K562 (cell line): ENCODE data around the gene ADAP1. TPM values are rescaled to one million over a fixed set of nuclear protein-coding genes. Genes with fewer than 3 reads are reported as not detected.
A peak's percentile ranks its signal among the peaks of the same experiment; 100 is the strongest.

Experiments used
- CEBPB ChIP-seq: fragments of 450-650 bp; IDR thresholded peaks from 2 replicates; pipeline ENCODE4 v1.6.1; 2016; ENCODE audit warnings: missing genetic modification characterization, missing compliant biosample characterization
- FIP1L1 ChIP-seq: fragments of 200-400 bp; formaldehyde crosslinking; IDR thresholded peaks from 2 replicates; pipeline ENCODE4 v1.6.1; 2018; ENCODE audit warnings: mild to moderate bottlenecking, low read depth, low read length; ENCODE audit not compliant: poor library complexity, severe bottlenecking
- MTA1 ChIP-seq: fragments of 450-650 bp; IDR thresholded peaks from 2 replicates; pipeline ENCODE4 v1.6.1; 2017; ENCODE audit warnings: borderline replicate concordance
- PHF8 ChIP-seq: fragments of 200-600 bp; sonication (generic); IDR thresholded peaks from 2 replicates; pipeline ENCODE4 v1.6.1; 2012; ENCODE audit warnings: mixed run types, mild to moderate bottlenecking, inconsistent platforms, low read length, moderate library complexity, borderline replicate concordance
- SMARCA4 ChIP-seq: fragments of 450-650 bp; IDR thresholded peaks from 2 replicates; pipeline ENCODE4 v1.6.1; 2016
- polyA plus RNA-seq, 8 experiments: library from polyadenylated mRNA; depleted of rRNA in 4 of 8; stranded (reverse) in 5 of 8; unstranded in 3 of 8; fragments of >200 nt; fragmentation: Nextera tagmentation in 2 of 8; fragmentation: Illumina TruSeq in 1 of 8; extraction: Ambion mirVana in 2 of 8; extraction: Trizol in 1 of 8; gene quantifications; 2 replicates each; pipeline versions ENCODE4 v1.2.1 to v1.2.3, GENCODE V29; 2011 to 2014; ENCODE audit warnings: inconsistent platforms in 1 of 8, missing spikeins in 1 of 8
- total RNA-seq, 7 experiments: library from RNA; depleted of rRNA in 6 of 7; stranded (reverse); fragments of >200 nt in 6 of 7; fragmentation: Illumina TruSeq in 2 of 7; extraction: Trizol in 2 of 7; gene quantifications; 2 replicates each; pipeline versions ENCODE4 v1.2.1 to v1.2.3, GENCODE V29; 2011 to 2021; ENCODE audit warnings: low replicate concordance in 1 of 7
- TF ChIP-seq, protein P1 (sequence below): fragments of 250-450 bp; sonication (Bioruptor Pico); IDR thresholded peaks from 2 replicates; pipeline ENCODE4 v1.4.0; 2020; ENCODE audit warnings: mild to moderate bottlenecking, moderate library complexity, borderline replicate concordance
- TF ChIP-seq, protein P2 (sequence below), 2 experiments: fragments of 450-650 bp in 1 of 2; sonication (generic) in 1 of 2; formaldehyde crosslinking in 1 of 2; IDR thresholded peaks; 2 replicates each; pipeline versions ENCODE4 v1.7.1 to v1.9.0; 2016 to 2022; ENCODE audit warnings: inconsistent platforms in 1 of 2, mild to moderate bottlenecking in 1 of 2, missing genetic modification reagents in 1 of 2
- TF ChIP-seq, protein P3 (sequence below): fragments of 250-450 bp; sonication (Bioruptor Pico); IDR thresholded peaks from 2 replicates; pipeline ENCODE4 v1.6.1; 2021; ENCODE audit warnings: mild to moderate bottlenecking
- TF ChIP-seq, protein P4 (sequence below): sonication (generic); formaldehyde crosslinking; IDR thresholded peaks from 2 replicates; pipeline ENCODE4 v1.8.0; 2022; ENCODE audit warnings: mild to moderate bottlenecking, missing genetic modification reagents, borderline replicate concordance

The ADAP1 gene
- total and polyA plus RNA-seq, 9 of the 15 experiments (the other 6 are each of a cell fraction or from before 2014, with no cell fraction given), result 0.27 to 1.4 (median 0.52) TPM; not detected in 3

DNA sequence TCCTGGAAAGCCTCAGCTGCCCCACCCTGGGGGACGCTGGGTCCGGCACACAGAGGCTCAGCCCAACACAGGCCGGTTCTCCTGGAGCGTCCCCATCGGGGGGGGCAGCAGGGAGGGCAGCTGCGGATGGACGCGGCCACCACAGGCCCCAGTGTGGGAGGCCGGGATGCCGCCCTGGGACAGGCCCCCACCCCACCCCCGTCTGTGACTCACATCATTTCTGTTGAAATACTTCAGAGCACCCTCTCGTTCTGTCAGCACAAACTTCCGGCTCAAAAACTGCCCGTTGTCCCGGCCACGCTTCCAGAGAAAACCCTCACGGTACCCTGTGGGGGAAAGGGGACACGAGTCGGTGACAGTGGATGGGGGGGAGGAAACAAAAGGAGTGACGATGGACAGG, 49.6 kb downstream of the ADAP1 start (continued):
- TF ChIP-seq, protein P1, sequence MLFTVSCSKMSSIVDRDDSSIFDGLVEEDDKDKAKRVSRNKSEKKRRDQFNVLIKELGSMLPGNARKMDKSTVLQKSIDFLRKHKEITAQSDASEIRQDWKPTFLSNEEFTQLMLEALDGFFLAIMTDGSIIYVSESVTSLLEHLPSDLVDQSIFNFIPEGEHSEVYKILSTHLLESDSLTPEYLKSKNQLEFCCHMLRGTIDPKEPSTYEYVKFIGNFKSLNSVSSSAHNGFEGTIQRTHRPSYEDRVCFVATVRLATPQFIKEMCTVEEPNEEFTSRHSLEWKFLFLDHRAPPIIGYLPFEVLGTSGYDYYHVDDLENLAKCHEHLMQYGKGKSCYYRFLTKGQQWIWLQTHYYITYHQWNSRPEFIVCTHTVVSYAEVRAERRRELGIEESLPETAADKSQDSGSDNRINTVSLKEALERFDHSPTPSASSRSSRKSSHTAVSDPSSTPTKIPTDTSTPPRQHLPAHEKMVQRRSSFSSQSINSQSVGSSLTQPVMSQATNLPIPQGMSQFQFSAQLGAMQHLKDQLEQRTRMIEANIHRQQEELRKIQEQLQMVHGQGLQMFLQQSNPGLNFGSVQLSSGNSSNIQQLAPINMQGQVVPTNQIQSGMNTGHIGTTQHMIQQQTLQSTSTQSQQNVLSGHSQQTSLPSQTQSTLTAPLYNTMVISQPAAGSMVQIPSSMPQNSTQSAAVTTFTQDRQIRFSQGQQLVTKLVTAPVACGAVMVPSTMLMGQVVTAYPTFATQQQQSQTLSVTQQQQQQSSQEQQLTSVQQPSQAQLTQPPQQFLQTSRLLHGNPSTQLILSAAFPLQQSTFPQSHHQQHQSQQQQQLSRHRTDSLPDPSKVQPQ (CRISPR knock-in tag), result no peak
- 0 out of 2 replicates have a peak, but pooled peaks have one; percentile 26 for TF ChIP-seq MTA1
- TF ChIP-seq, protein P2, sequence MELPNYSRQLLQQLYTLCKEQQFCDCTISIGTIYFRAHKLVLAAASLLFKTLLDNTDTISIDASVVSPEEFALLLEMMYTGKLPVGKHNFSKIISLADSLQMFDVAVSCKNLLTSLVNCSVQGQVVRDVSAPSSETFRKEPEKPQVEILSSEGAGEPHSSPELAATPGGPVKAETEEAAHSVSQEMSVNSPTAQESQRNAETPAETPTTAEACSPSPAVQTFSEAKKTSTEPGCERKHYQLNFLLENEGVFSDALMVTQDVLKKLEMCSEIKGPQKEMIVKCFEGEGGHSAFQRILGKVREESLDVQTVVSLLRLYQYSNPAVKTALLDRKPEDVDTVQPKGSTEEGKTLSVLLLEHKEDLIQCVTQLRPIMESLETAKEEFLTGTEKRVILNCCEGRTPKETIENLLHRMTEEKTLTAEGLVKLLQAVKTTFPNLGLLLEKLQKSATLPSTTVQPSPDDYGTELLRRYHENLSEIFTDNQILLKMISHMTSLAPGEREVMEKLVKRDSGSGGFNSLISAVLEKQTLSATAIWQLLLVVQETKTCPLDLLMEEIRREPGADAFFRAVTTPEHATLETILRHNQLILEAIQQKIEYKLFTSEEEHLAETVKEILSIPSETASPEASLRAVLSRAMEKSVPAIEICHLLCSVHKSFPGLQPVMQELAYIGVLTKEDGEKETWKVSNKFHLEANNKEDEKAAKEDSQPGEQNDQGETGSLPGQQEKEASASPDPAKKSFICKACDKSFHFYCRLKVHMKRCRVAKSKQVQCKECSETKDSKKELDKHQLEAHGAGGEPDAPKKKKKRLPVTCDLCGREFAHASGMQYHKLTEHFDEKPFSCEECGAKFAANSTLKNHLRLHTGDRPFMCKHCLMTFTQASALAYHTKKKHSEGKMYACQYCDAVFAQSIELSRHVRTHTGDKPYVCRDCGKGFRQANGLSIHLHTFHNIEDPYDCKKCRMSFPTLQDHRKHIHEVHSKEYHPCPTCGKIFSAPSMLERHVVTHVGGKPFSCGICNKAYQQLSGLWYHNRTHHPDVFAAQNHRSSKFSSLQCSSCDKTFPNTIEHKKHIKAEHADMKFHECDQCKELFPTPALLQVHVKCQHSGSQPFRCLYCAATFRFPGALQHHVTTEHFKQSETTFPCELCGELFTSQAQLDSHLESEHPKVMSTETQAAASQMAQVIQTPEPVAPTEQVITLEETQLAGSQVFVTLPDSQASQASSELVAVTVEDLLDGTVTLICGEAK (IDR thresholded peaks at IDR 0.05), result peak; percentile 15; the same call in 1 of the 2 replicates
- TF ChIP-seq, protein P2 (CRISPR knock-in tag; IDR thresholded peaks at IDR 0.05), result no peak
- no peak for TF ChIP-seq FIP1L1
- TF ChIP-seq CEBPB, result 0 out of 2 replicates have a peak, but pooled peaks have one; percentile 32
- TF ChIP-seq, protein P3, sequence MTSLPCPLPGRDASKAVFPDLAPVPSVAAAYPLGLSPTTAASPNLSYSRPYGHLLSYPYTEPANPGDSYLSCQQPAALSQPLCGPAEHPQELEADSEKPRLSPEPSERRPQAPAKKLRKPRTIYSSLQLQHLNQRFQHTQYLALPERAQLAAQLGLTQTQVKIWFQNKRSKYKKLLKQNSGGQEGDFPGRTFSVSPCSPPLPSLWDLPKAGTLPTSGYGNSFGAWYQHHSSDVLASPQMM, result no peak
- peak; percentile 67; the same call in 1 of the 2 replicates for TF ChIP-seq SMARCA4
- TF ChIP-seq, protein P4, sequence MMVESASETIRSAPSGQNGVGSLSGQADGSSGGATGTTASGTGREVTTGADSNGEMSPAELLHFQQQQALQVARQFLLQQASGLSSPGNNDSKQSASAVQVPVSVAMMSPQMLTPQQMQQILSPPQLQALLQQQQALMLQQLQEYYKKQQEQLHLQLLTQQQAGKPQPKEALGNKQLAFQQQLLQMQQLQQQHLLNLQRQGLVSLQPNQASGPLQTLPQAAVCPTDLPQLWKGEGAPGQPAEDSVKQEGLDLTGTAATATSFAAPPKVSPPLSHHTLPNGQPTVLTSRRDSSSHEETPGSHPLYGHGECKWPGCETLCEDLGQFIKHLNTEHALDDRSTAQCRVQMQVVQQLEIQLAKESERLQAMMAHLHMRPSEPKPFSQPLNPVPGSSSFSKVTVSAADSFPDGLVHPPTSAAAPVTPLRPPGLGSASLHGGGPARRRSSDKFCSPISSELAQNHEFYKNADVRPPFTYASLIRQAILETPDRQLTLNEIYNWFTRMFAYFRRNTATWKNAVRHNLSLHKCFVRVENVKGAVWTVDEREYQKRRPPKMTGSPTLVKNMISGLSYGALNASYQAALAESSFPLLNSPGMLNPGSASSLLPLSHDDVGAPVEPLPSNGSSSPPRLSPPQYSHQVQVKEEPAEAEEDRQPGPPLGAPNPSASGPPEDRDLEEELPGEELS (CRISPR knock-in tag), result no peak
- TF ChIP-seq PHF8, result peak; percentile 28; the same call in 1 of the 2 replicates
- TF ChIP-seq, all 486 proteins: peak for 38
